A673 (cell line): Measurements from ENCODE around the gene CDC42BPB. TPM values are rescaled to one million over a fixed set of nuclear protein-coding genes. Genes with fewer than 3 reads are reported as not detected.

Experiments used
- BruUV-seq: library from RNA; stranded (reverse); fragments of 400-500 nt; replicated peaks from 2 replicates; lab custom pipeline; 2021; lab: Mats Ljungman, UMichigan
- CTCF ChIA-PET: fragments of 300-600 bp; sonication (Branson Sonifier 250); formaldehyde crosslinking; loops from one replicate; lab custom pipeline; 2022; ENCODE audit warnings: antibody characterized with exemption; lab: Charles Lee
- POLR2A ChIA-PET: fragments of 300-600 bp; sonication (Branson Sonifier 250); formaldehyde crosslinking; loops from one replicate; lab custom pipeline; 2022; ENCODE audit warnings: antibody characterized with exemption; ENCODE audit not compliant: low non-redundant PET; lab: Charles Lee
- DNase-seq: peaks from one replicate; pipeline ENCODE4 v3.0.0-alpha.2; 2015; ENCODE audit warnings: low spot score
- H3K27ac ChIP-seq: fragments of 200-600 bp; sonication (generic); 2 replicates; pipeline ENCODE4 v1.5.1; 2016; ENCODE audit warnings: mixed run types, low read depth, mild to moderate bottlenecking, mixed read lengths, antibody characterized with exemption, low read length; ENCODE audit not compliant: poor library complexity, severe bottlenecking
- H3K27me3 ChIP-seq: fragments of 200-600 bp; sonication (generic); replicated peaks from 2 replicates; pipeline ENCODE4 v1.6.1; 2017; ENCODE audit warnings: mixed run types, low read depth, mild to moderate bottlenecking, mixed read lengths, antibody characterized with exemption, low read length; ENCODE audit not compliant: insufficient read depth, poor library complexity
- H3K36me3 ChIP-seq: fragments of 200-600 bp; sonication (generic); 2 replicates; pipeline ENCODE4 v1.6.1; 2016; ENCODE audit warnings: mixed run types, mild to moderate bottlenecking, mixed read lengths, antibody characterized with exemption, low read length; ENCODE audit not compliant: insufficient read depth, poor library complexity, severe bottlenecking
- H3K4me1 ChIP-seq: fragments of 200-600 bp; sonication (generic); 2 replicates; pipeline ENCODE4 v1.6.1; 2017; ENCODE audit warnings: mixed run types, mild to moderate bottlenecking, mixed read lengths, antibody characterized with exemption, low read length; ENCODE audit not compliant: insufficient read depth, poor library complexity, severe bottlenecking
- H3K4me3 ChIP-seq: fragments of 200-600 bp; sonication (generic); 2 replicates; pipeline ENCODE4 v1.5.1; 2016; ENCODE audit warnings: low read depth, mixed run types, mild to moderate bottlenecking, mixed read lengths, low read length; ENCODE audit not compliant: poor library complexity, severe bottlenecking
- H3K9me3 ChIP-seq: fragments of 200-600 bp; sonication (generic); 2 replicates; pipeline ENCODE4 v1.6.1; 2016; ENCODE audit warnings: mixed run types, low read depth, mild to moderate bottlenecking, mixed read lengths, antibody characterized with exemption, low read length; ENCODE audit not compliant: poor library complexity, severe bottlenecking
- EZH2 ChIP-seq: fragments of 200-600 bp; sonication (generic); IDR thresholded peaks from 2 replicates; pipeline ENCODE4 v1.6.1; 2017; ENCODE audit warnings: borderline replicate concordance, low read depth, mild to moderate bottlenecking, mixed read lengths, antibody characterized with exemption, low read length; ENCODE audit not compliant: poor library complexity, severe bottlenecking
- intact Hi-C: fragments of 100-400 bp; cut with micrococcal nuclease; formaldehyde crosslinking; loops from one replicate; pipeline ENCODE4 v1.10.0; 2022; ENCODE audit not compliant: unreplicated experiment
- total RNA-seq: library from RNA; stranded (reverse); gene quantifications from 2 replicates; pipeline ENCODE4 v1.2.3, GENCODE V29; 2021
- TF ChIP-seq, protein P1 (sequence below): fragments of 300-800, 200-600 bp; sonication (generic); conservative IDR thresholded peaks from 2 replicates; pipeline ENCODE4 v1.5.1; 2017; ENCODE audit warnings: low read depth, mild to moderate bottlenecking, antibody characterized with exemption, low read length, moderate library complexity, mixed read lengths

The CDC42BPB gene
- total RNA-seq, 1 experiment from 2014 or later, result 103 TPM

DNA sequence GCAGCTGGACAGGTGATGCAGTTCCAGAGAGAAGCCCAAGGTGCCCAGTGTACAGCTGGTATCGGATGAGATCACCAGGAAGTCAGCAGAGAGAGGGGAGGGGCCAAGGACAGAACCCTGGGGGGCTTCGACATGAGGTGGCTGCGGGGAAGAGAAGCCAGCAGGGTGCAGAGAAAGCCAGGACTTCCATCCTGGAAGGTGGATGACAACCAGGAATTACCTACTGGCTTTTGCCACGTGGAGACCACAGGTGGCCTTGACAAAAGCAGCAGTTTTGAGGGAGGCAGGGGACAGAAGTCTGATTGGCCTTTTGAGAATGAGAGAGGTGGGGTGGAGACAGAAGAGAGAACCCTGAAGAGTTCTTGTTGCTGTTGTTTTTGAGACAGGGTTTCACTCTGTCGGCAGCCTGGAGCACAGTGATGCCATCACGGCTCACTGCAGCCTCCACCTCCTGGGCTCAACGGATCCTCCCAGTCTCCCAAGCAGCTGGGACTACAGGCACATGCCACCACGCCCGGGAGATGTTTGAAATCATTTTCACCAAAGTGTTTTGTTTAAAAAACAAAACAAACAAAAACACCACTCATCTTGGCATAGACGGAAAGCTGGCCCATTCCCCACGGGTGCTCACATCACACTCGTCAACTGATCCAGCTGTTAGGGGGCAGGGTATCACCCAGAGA is 35.2 kb downstream of the CDC42BPB start:
- no peaks in the 10 kb centered on the region for H3K36me3 ChIP-seq
- ChIA-PET POLR2A (no interaction called here), CTCF (no interaction called here)
- TF ChIP-seq, protein P1, sequence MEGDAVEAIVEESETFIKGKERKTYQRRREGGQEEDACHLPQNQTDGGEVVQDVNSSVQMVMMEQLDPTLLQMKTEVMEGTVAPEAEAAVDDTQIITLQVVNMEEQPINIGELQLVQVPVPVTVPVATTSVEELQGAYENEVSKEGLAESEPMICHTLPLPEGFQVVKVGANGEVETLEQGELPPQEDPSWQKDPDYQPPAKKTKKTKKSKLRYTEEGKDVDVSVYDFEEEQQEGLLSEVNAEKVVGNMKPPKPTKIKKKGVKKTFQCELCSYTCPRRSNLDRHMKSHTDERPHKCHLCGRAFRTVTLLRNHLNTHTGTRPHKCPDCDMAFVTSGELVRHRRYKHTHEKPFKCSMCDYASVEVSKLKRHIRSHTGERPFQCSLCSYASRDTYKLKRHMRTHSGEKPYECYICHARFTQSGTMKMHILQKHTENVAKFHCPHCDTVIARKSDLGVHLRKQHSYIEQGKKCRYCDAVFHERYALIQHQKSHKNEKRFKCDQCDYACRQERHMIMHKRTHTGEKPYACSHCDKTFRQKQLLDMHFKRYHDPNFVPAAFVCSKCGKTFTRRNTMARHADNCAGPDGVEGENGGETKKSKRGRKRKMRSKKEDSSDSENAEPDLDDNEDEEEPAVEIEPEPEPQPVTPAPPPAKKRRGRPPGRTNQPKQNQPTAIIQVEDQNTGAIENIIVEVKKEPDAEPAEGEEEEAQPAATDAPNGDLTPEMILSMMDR, result no peak
- no peak for TF ChIP-seq EZH2
- intact Hi-C loops, result no loop called here
- no peaks in the 10 kb centered on the region for H3K9me3 ChIP-seq
- peak overlapping the region; percentile 4 for H3K4me3 ChIP-seq
- no TSS peak for BruUV-seq
- DNase-seq, result no peak
- H3K27ac ChIP-seq, result peak overlapping the region; percentile 14
- no peaks in the 10 kb centered on the region for H3K27me3 ChIP-seq
- H3K4me1 ChIP-seq, result peaks cover 36% of the 10 kb centered on the region

DNA sequence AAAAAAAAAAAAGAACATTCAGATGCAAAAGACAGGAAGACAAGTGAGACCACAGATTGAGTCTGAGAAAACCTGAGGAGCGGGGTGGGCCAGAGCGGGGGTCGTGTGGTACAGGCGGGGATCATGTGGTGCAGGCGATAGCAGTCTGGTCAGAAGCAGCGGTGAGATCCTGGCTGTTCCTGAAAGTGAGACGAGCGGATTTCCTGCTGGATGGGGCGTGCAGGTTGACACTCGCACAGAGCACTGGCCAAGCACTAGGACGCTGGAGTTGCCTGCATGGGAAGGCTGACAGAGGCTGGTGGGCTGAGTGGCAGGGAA is 35.7 kb downstream of the CDC42BPB start:
- intact Hi-C loops, result no loop called here
- TF ChIP-seq, protein P1, result no peak
- TF ChIP-seq EZH2, result no peak
- BruUV-seq, result no TSS peak
- H3K4me1 ChIP-seq, result peaks cover 36% of the 10 kb centered on the region
- CTCF ChIA-PET, result no interaction called here
- POLR2A ChIA-PET, result no interaction called here
- H3K27me3 ChIP-seq, result no peaks in the 10 kb centered on the region
- no peak overlapping the region for H3K4me3 ChIP-seq
- DNase-seq, result no peak
- no peaks in the 10 kb centered on the region for H3K36me3 ChIP-seq
- no peaks in the 10 kb centered on the region for H3K9me3 ChIP-seq
- peak overlapping the region; percentile 14 for H3K27ac ChIP-seq

DNA sequence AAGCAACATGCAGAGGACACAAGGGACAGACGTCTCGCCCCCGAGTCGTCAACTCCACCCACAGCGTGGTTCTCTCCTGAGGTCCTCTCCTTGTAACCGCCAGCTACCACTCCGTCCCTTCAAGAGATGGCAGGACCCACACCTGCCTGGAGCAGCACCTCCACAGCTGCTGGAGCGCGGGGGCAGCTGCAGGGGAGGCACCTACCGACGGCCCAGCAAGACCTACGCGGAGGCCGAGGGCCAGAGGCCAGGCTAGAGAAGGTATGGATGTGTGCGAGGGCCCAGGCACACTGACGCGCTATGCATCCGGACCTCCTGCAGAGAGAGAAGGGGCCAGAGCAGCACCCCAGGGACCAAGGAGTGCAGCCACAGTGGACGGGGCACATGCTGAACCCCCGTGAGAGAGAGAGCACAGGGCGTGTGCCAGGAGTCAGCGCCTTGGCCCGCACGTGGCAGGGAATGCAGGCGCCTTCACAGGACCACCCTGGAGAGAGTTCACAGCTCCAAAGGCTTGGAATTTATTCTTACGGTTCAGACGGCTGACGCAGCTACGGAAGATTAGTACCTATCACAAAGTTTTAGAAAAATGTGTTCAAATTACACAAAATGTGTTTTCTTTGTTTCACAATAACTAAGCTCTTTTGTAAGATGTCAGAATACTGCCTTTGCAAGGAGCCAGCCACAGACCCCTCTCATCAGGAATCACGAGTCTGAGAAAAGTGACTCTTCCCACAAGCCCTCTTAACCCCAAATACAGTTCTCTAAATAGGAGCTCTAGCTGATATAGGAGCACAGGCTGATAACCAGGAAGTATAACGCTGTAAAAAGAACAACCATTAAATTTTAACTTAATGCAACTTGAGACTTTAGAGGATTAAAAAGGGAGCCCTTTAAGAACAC is 36.8 kb downstream of the CDC42BPB start:
- TF ChIP-seq EZH2, result no peak
- TF ChIP-seq, protein P1, result no peak

More for the DNA sequence above, 36.8 kb downstream of the CDC42BPB start:
- H3K9me3 ChIP-seq, result no peaks in the 10 kb centered on the region
- H3K36me3 ChIP-seq, result no peaks in the 10 kb centered on the region
- BruUV-seq, result no TSS peak
- H3K27ac ChIP-seq, result peak overlapping the region; percentile 15
- ChIA-PET CTCF (no interaction called here), POLR2A (no interaction called here)
- H3K4me3 ChIP-seq, result no peak overlapping the region
- DNase-seq, result no peak
- peaks cover 37% of the 10 kb centered on the region for H3K4me1 ChIP-seq
- intact Hi-C loops, result no loop called here
- H3K27me3 ChIP-seq, result no peaks in the 10 kb centered on the region
